Occipital lobe (tissue), 2 donors: ENCODE results near the gene VEPH1. TPM values are rescaled to one million over a fixed set of nuclear protein-coding genes. Genes with fewer than 3 reads are reported as not detected.

Experiments
- DNase-seq: peaks from one replicate; lab custom pipeline; 2025; lab: John Stamatoyannopoulos, UW
- total RNA-seq: library from RNA; depleted of rRNA; stranded (reverse); fragments of >200 nt; gene quantifications from one replicate; pipeline ENCODE4 v1.2.3, GENCODE V29; 2014

The VEPH1 gene
- 9.2 TPM for total RNA-seq

DNA sequence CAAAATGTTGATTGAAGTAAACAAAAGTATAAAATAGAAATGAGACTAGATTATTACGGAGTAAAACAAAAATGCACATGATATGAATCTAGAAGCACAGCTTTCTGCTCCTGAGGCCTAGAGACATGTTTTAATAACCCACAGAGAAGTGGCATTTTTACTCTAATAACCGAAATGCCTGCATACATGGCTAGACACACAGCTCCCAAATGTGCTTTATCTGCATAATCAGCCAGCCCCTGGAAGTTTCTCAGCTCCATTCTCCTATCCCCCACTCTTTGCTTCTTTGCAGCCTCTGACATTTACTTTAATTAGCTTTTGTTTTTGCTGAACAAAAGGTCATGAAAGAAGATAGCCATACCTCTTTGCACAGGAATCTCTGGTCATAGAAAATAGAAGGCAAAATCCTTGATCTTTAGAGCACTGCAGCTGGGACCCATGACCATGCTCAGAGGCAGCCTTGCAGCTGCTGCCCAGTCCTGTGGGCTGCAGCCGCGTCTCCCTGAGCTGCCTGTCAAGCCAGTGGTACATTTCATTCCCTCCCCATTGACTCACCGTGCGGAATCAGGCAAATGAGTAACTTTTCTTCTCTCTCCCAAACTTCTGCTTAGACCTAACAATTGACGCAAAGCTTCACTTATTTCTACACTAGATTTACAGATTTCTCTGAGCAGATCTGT lies at the start of gene VEPH1:
Gene VEPH1 (minus strand): TSS at position 501 of the 680 bp plus-strand sequence. CDS start 8,067 bp downstream, outside the sequence.
- DNase-seq = no peak

- no peak for DNase-seq
Measured at GRCh38 chr3:157551961-157552360, 48.7 kb upstream of the VEPH1 start.

DNA sequence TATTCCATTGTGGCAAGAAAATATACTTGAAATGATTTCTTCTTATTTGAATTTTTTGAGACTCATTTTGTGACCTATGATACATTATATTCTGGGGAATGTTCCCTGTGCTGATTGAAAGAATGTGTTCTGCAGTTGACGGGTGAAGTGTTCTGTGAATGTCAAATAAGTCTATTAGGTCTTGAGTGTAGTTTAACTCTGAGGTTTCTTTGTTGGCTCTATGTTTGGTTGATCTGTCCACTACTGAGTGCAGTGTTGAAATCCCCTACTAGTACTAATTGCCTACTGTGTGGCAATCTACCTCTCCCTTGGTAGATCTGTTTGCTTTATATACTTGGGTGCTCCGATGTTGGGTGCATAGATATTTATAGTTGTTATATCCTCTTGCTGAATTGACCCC lies 46.3 kb upstream of the VEPH1 start:
- DNase-seq = no peak

DNA sequence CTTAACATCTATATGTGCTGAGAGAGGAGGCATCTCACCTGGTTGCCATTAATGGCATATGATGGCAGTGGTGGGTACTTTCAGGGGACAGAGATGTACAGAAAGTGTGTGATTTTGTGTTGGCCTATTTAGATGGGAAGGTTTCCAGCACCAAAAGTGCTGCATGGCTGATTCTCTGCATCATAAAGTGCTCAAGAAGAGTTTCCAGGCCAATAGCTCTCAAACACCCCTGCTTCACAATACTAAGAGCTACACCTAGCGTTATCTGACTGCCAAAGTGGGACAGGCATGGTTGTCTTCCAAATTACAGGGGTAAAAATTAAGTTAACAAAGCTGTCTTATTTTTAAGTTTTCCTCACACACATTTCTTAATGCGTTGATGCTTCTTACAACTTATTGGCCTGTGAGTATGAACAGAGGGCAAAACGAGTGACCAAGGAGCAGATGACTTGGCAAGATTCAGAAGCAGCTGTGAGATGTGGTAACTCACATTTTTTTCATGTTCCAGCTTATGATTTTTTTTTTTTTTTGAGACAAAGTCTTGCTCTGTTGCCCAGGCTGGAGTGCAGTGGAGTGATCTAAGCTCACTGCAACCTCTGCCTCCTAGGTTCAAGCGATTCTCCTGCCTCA lies 41.4 kb upstream of the VEPH1 start:
- DNase-seq = no peak

DNA sequence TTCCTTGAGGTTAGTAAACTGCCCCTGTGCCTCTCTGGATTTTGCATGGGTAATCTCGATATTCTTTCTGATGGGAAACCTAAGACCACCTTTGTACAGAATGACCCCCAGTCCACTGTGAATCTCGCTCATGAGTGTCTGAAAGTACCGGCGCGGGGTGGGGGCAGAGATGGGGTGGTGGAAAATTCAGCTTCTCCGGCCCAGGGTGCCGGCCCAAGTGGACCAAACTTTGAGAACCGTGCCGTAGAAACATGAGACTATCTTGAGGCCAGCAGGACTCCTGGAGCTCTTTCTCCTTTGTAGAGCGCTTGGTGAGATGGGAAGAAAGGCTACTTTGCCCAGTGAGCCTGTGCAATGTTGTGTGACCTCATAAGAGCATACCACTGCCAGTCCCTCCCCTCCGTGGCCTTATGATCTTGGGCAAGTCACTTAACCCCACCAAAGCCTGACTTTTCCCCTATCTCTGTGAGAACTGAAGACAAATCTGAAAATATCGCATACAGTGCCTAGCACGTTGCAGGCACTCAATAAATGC lies 40.4 kb upstream of the VEPH1 start:
- no peak for DNase-seq

DNA sequence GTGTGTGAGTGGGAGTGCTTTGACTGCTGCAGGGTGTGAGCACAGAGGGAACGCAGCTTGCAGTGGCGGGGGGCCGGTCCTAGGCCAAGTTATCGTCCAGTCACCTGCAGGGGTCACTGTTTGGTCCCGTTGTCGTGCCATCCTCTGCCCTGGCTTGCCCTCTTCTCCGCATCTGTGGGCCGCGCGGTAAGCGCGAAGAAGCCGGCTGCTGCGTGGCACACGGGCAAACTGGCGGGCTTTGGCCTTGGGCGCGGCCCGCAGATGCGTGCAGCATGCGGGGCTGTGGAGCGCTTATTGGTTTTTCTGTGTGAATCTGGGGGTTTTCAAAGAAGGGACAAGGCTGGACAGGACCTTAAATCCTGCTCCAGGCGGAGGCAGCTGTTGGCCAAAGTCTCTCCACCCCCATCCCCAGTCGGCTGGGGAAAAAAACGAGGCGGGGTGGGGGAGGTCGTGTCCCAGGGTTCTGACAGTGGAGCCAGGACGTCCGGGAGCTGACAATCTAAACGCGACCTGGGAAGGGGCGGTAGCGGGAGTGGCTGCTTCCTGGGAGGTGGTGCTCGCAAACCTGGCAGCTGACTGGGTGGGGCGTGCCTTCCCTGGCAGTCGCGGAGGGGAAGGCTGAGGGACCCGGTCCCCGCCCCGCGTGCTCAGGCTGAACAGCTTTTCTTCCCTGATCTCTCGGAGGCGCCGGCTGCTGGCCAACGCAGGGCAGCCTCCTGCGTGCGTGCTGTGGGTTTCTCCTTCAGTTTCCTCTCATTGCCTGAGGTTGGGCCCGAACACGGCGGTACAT lies 39.7 kb upstream of the VEPH1 start:
- DNase-seq = no peak

GRCh38 chr3:157541506-157542236 lies 38.5 kb upstream of the VEPH1 start:
- no peak for DNase-seq

- no peak for DNase-seq
Measured at GRCh38 chr3:157540656-157541055, 37.4 kb upstream of the VEPH1 start.

GRCh38 chr3:157535667-157536066 lies 32.5 kb upstream of the VEPH1 start:
- DNase-seq = no peak

GRCh38 chr3:157534725-157535161 lies 31.5 kb upstream of the VEPH1 start:
- DNase-seq = no peak

DNA sequence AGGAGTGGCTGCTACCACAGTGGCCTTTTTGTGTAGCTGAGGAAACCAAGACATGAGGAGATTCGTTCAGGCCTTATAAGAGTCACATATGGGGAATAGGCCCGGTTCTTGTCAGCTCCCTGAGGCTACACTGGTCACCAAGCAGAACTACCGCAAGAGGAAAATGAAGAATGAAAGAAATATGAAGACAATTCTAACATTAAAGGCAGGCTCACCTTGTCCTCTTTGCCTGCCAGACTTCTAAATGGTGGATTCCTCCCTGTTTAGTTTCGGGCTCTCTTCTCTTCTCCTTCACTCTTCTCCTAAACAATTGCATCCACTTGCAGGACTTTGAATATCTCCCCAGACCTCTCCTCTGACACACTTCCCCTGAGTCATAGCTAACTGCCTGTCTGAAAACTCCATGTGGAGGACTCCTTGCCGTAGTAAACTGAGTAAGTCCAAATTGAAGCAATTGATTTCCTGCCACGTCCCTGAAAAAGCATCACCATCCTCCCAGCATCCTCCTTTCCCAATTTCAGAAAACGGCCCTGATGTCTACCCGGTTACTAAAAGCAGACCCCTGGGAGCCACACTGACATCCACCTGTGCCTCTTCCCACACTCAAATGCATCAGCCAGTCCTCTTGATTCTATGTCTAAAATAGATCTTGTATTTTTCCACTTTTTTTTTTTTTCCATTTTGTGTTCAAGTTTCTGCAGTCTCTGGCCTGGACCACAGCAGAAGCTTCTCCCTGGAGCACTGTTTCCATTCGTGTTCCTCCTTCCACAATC lies 30.3 kb upstream of the VEPH1 start:
- DNase-seq = no peak

DNA sequence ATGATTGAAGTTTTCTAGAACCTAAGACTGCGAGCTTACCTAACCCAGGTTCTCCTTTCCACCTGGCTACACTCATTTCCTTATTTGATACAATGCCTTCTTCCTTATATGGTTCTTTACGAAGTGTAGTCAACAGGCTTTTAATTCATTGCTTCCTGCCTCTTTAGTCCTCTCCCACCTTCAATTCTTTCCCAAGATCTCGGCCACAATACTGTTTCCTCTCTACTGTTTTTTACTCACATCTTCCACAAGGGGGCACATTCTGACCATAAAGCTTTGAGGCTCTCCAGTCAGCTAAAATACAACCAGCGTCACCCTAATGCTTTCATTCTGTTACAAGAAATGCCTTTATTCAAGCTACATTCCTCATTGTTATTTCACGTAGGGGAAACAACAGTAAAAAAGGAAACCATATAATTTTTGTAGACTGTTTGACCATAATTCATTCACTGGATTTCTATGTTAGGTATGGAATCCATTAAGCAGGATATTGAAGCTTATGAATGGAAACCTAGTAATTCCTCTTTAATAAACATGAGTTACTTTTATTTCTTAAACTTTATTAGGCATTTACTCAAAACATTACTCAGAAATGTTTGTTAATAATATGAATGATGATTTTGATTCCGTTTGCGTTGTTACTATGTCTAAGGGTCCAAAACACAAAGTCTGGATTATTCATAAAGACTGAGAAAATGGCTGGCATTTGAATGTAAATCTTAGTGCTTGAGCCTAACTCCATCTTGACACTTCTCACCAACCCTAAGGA lies 29.5 kb upstream of the VEPH1 start:
- DNase-seq = no peak

DNA sequence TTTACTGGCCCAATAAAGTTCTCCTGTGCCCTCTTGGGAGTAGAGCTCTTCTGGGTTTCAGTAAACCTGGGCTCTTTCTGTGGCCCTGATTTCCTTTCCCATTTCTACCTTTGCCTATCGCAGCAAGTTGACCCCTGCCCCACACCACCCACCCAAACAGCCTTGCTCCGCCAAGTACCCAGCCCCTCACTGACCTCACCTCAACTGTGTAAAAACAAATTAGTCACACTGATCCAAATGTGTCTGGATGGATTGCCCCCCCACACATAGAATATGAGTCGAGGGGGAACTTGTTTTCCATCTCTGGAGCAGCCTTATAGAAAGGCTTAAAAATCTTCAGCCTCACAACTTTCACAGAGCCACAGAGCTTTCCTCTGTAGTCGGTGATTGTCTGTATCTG lies 28.6 kb upstream of the VEPH1 start:
- DNase-seq = no peak

GRCh38 chr3:157531301-157531660 lies 28.1 kb upstream of the VEPH1 start:
- DNase-seq = no peak

GRCh38 chr3:157530637-157531300 lies 27.6 kb upstream of the VEPH1 start:
- DNase-seq = no peak

GRCh38 chr3:157529751-157530150 lies 26.5 kb upstream of the VEPH1 start:
- DNase-seq = no peak

- no peak for DNase-seq
Measured at GRCh38 chr3:157529085-157529484, 25.9 kb upstream of the VEPH1 start.

DNA sequence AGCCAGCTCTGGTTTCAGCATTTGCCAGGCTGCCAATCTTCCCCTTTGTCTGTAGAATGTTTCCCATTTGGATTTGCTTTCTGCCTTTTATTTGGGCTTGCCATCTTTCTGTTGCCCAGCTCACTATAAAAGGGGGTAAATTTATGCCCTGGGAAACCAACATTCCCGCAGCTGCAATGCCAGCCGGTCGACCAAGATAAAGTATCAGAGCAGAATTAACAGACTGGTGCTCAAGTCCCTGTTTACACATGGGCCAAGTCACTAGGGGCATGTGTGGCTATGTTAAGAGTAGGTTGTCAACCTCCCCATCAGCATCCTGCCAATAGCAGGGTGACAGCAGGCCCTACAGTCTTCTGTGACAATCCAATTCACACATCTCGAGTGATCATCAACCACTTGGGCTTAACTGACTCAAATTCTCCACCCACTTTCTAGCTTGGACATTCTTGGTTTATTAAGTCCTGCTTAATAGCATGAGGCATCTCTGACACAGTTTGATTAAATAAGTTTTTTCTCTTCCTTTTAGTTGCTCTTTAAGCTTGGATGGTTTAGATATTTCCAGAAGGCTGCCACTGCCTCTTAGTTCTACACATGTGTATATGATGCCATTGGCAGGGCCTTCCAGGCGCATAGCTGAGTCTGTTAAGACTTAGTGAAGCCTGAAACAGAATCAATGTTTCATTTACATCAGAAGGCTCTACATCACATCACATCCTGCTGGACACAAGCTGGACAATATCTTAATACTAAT lies 24.1 kb upstream of the VEPH1 start:
- no peak for DNase-seq

DNA sequence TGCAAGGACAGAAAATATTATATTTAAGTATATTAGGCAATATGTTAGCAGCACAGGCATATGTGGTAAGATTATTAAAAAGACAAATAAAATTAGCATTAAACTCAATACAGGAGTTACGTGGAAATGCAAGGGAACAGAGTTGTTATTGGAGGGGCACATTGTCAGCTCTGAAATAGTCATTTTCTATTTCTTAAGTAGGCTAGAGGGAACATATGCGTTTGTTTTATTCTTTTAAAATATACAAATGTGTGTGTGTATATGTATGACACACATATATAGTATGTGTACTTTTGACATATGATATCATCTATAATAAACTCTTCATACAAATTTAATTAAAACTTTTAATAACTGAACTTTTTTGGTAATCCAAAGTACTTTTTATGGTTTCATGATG lies 22.8 kb upstream of the VEPH1 start:
- DNase-seq = no peak
